HEK293 (cell line): ENCODE data around the gene PDE4D.

Experiments used
- MZF1 ChIP-seq: fragments of 450-650 bp; formaldehyde crosslinking; IDR thresholded peaks from 2 replicates; pipeline ENCODE4 v1.5.1; 2017; ENCODE audit warnings: missing biosample characterization, missing genetic modification characterization, borderline replicate concordance
- PRDM1 ChIP-seq: fragments of 450-650 bp; formaldehyde crosslinking; IDR thresholded peaks from 2 replicates; pipeline ENCODE4; 2016; ENCODE audit warnings: missing biosample characterization, missing genetic modification characterization
- ZBTB21 ChIP-seq: fragments of 450-650 bp; formaldehyde crosslinking; IDR thresholded peaks from 2 replicates; pipeline ENCODE4 v1.5.1; 2017; ENCODE audit warnings: missing biosample characterization, missing genetic modification characterization
- ZNF133 ChIP-seq: fragments of 450-650 bp; formaldehyde crosslinking; IDR thresholded peaks from 2 replicates; pipeline ENCODE4 v1.5.1; 2016; ENCODE audit warnings: missing biosample characterization, missing genetic modification characterization
- ZNF335 ChIP-seq: fragments of 450-650 bp; formaldehyde crosslinking; conservative IDR thresholded peaks from 2 replicates; pipeline ENCODE4 v1.5.1; 2016; ENCODE audit warnings: missing biosample characterization, missing genetic modification characterization
- ZNF350 ChIP-seq: fragments of 450-650 bp; formaldehyde crosslinking; IDR thresholded peaks from 2 replicates; pipeline ENCODE4 v1.5.0; 2017; ENCODE audit warnings: missing biosample characterization, mild to moderate bottlenecking, missing genetic modification characterization
- TF ChIP-seq, protein P1 (sequence below): fragments of 450-650 bp; IDR thresholded peaks from 2 replicates; pipeline ENCODE4 v1.5.1; 2018; ENCODE audit warnings: missing biosample characterization, missing genetic modification characterization
- TF ChIP-seq, protein P2 (sequence below): fragments of 450-650 bp; formaldehyde crosslinking; IDR thresholded peaks from 2 replicates; pipeline ENCODE4 v1.5.1; 2016; ENCODE audit warnings: missing biosample characterization, missing genetic modification characterization

DNA sequence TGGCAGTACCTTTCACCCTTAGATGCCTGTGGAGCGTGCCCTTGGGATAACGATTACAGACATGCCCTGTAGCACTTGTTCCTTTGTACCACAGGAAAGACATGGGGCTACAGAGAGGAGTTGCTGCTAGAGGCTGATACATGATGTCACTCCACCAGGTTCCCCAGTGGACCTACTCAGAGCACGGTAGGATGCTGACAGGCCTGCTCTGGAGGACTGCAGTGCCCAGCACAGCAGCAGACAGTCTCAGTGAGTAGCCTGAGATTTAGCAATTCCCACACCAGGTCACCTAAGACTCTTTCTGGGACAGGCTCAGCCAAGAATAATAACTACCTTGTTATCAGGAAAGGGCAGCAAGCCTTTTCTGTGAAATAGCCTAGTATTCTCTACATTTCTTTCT lies 28.8 kb downstream of the PDE4D start:
- TF ChIP-seq, protein P1, sequence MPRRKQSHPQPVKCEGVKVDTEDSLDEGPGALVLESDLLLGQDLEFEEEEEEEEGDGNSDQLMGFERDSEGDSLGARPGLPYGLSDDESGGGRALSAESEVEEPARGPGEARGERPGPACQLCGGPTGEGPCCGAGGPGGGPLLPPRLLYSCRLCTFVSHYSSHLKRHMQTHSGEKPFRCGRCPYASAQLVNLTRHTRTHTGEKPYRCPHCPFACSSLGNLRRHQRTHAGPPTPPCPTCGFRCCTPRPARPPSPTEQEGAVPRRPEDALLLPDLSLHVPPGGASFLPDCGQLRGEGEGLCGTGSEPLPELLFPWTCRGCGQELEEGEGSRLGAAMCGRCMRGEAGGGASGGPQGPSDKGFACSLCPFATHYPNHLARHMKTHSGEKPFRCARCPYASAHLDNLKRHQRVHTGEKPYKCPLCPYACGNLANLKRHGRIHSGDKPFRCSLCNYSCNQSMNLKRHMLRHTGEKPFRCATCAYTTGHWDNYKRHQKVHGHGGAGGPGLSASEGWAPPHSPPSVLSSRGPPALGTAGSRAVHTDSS (tag by site-specific recombination), result no peak
- no peak for TF ChIP-seq ZNF335 (tag by site-specific recombination)
- no peak for TF ChIP-seq ZBTB21 (tag by site-specific recombination)
- no peak for TF ChIP-seq PRDM1 (tag by site-specific recombination)
- TF ChIP-seq, protein P2, sequence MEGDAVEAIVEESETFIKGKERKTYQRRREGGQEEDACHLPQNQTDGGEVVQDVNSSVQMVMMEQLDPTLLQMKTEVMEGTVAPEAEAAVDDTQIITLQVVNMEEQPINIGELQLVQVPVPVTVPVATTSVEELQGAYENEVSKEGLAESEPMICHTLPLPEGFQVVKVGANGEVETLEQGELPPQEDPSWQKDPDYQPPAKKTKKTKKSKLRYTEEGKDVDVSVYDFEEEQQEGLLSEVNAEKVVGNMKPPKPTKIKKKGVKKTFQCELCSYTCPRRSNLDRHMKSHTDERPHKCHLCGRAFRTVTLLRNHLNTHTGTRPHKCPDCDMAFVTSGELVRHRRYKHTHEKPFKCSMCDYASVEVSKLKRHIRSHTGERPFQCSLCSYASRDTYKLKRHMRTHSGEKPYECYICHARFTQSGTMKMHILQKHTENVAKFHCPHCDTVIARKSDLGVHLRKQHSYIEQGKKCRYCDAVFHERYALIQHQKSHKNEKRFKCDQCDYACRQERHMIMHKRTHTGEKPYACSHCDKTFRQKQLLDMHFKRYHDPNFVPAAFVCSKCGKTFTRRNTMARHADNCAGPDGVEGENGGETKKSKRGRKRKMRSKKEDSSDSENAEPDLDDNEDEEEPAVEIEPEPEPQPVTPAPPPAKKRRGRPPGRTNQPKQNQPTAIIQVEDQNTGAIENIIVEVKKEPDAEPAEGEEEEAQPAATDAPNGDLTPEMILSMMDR (tag by site-specific recombination), result no peak
- no peak for TF ChIP-seq ZNF133 (tag by site-specific recombination)
- no peak for TF ChIP-seq ZNF350
- no peak for TF ChIP-seq MZF1 (tag by site-specific recombination)
